H9 (cell line): ENCODE measurements around the gene C18orf63. TPM values are rescaled to one million over a fixed set of nuclear protein-coding genes. Genes with fewer than 3 reads are reported as not detected.

Experiments used
- DNase-seq: peaks from one replicate; pipeline ENCODE4 v3.0.0-alpha.2; 2017
- H2AFZ ChIP-seq: one replicate; pipeline ENCODE4 v1.6.1; 2013; ENCODE audit warnings: mild to moderate bottlenecking, low read length, control low read depth, moderate library complexity
- H2AK5ac ChIP-seq: 2 replicates; pipeline ENCODE4 v1.6.1; 2013; ENCODE audit warnings: low read length, control low read depth, mixed read lengths; ENCODE audit not compliant: insufficient read length
- H2BK120ac ChIP-seq: one replicate; pipeline ENCODE4 v1.6.1; 2013; ENCODE audit warnings: low read depth, mild to moderate bottlenecking, low read length, control low read depth, inconsistent platforms; ENCODE audit not compliant: poor library complexity, severe bottlenecking
- H2BK12ac ChIP-seq: 2 replicates; pipeline ENCODE4 v1.6.1; 2013; ENCODE audit warnings: low read length, control low read depth, mixed read lengths, low read depth; ENCODE audit not compliant: insufficient read length
- H2BK15ac ChIP-seq: 2 replicates; pipeline ENCODE4 v1.6.1; 2013; ENCODE audit warnings: low read depth, low read length, control low read depth
- H2BK20ac ChIP-seq: one replicate; pipeline ENCODE4 v1.6.1; 2013; ENCODE audit warnings: low read depth, mild to moderate bottlenecking, low read length, control low read depth, inconsistent platforms; ENCODE audit not compliant: poor library complexity, severe bottlenecking
- H2BK5ac ChIP-seq: 2 replicates; pipeline ENCODE4 v1.6.1; 2013; ENCODE audit warnings: low read length, control low read depth, mixed read lengths; ENCODE audit not compliant: insufficient read length
- H3K14ac ChIP-seq: 2 replicates; pipeline ENCODE4 v1.6.1; 2013; ENCODE audit warnings: low read length, control low read depth; ENCODE audit not compliant: insufficient read depth
- H3K18ac ChIP-seq: 2 replicates; pipeline ENCODE4 v1.6.1; 2013; ENCODE audit warnings: low read depth, mild to moderate bottlenecking, mixed read lengths, low read length, control low read depth; ENCODE audit not compliant: insufficient read length
- H3K23ac ChIP-seq: 2 replicates; pipeline ENCODE4 v1.6.1; 2013; ENCODE audit warnings: low read length, control low read depth, mixed read lengths, low read depth; ENCODE audit not compliant: insufficient read length
- H3K23me2 ChIP-seq: 2 replicates; pipeline ENCODE4 v1.6.1; 2013; ENCODE audit warnings: low read depth, mild to moderate bottlenecking, mixed read lengths, low read length, control low read depth; ENCODE audit not compliant: insufficient read length, poor library complexity, severe bottlenecking
- H3K27ac ChIP-seq: 2 replicates; pipeline ENCODE4 v1.5.1; 2013; ENCODE audit warnings: low read length, control low read depth, mixed read lengths, low read depth; ENCODE audit not compliant: insufficient read length
- H3K27me3 ChIP-seq: 2 replicates; pipeline ENCODE4 v1.6.1; 2013; ENCODE audit warnings: low read length, control low read depth, inconsistent platforms; ENCODE audit not compliant: insufficient read depth
- H3K4ac ChIP-seq: 2 replicates; pipeline ENCODE4 v1.6.1; 2013; ENCODE audit warnings: low read depth, mild to moderate bottlenecking, control low read depth, inconsistent platforms, low read length, moderate library complexity
- H3K4me1 ChIP-seq: 2 replicates; pipeline ENCODE4 v1.6.1; 2013; ENCODE audit warnings: low read length, control low read depth, inconsistent platforms; ENCODE audit not compliant: insufficient read depth
- H3K4me2 ChIP-seq: 2 replicates; pipeline ENCODE4 v1.6.1; 2013; ENCODE audit warnings: low read length, control low read depth, mixed read lengths; ENCODE audit not compliant: insufficient read length, insufficient read depth
- H3K56ac ChIP-seq: 2 replicates; pipeline ENCODE4 v1.6.1; 2013; ENCODE audit warnings: low read depth, mild to moderate bottlenecking, mixed read lengths, low read length, control low read depth; ENCODE audit not compliant: insufficient read length
- H3K79me1 ChIP-seq: 2 replicates; pipeline ENCODE4 v1.6.1; 2013; ENCODE audit warnings: low read depth, mild to moderate bottlenecking, moderate library complexity, low read length, control low read depth, inconsistent platforms; ENCODE audit not compliant: insufficient read depth, poor library complexity, severe bottlenecking
- H3K79me2 ChIP-seq: 2 replicates; pipeline ENCODE4 v1.6.1; 2013; ENCODE audit warnings: low read length, control low read depth, inconsistent platforms; ENCODE audit not compliant: insufficient read depth
- H3K9ac ChIP-seq: 2 replicates; pipeline ENCODE4 v1.6.1; 2013; ENCODE audit warnings: low read length, control low read depth, mixed read lengths; ENCODE audit not compliant: insufficient read length; ENCODE audit errors: extremely low read depth
- H3K9me3 ChIP-seq: one replicate; pipeline ENCODE4 v1.6.1; 2013; ENCODE audit warnings: low read depth, low read length, inconsistent platforms; ENCODE audit not compliant: control insufficient read depth
- H3T11ph ChIP-seq: one replicate; pipeline ENCODE4 v1.6.1; 2013; ENCODE audit warnings: mild to moderate bottlenecking, low read length, control low read depth, inconsistent platforms
- H4K20me1 ChIP-seq: one replicate; pipeline ENCODE4 v1.6.1; 2013; ENCODE audit not compliant: control insufficient read depth, insufficient read length, insufficient read depth
- H4K5ac ChIP-seq: 2 replicates; pipeline ENCODE4 v1.6.1; 2013; ENCODE audit warnings: low read depth, mild to moderate bottlenecking, mixed read lengths, low read length, control low read depth; ENCODE audit not compliant: insufficient read length
- H4K8ac ChIP-seq: replicated peaks from 2 replicates; pipeline ENCODE4 v1.6.1; 2013; ENCODE audit warnings: low read length, control low read depth, mixed read lengths, low read depth; ENCODE audit not compliant: insufficient read length
- H4K91ac ChIP-seq: 2 replicates; pipeline ENCODE4 v1.6.1; 2013; ENCODE audit warnings: low read depth, mild to moderate bottlenecking, moderate library complexity, mixed read lengths, low read length, control low read depth; ENCODE audit not compliant: insufficient read length
- H3K27ac Mint-ChIP-seq, 3 experiments: 2 replicates in 2 of 3; 3 replicates in 1 of 3; pipeline ENCODE4 v1.8.0; 2020 to 2021; ENCODE audit warnings: mixed read lengths in 3 of 3, mild to moderate bottlenecking in 1 of 3, moderate library complexity in 1 of 3
- H3K27me3 Mint-ChIP-seq: 2 replicates; pipeline ENCODE4 v1.8.0; 2021; ENCODE audit warnings: low read depth, mild to moderate bottlenecking, moderate library complexity, mixed read lengths
- H3K36me3 Mint-ChIP-seq, 3 experiments: 2 replicates in 2 of 3; 3 replicates in 1 of 3; pipeline ENCODE4 v1.8.0; 2020 to 2021; ENCODE audit warnings: low read depth in 3 of 3, mixed read lengths in 3 of 3; ENCODE audit not compliant: insufficient read depth in 1 of 3
- H3K4me1 Mint-ChIP-seq, 2 experiments: 2 replicates each; pipeline ENCODE4 v1.8.0; 2020; ENCODE audit warnings: mixed read lengths in 2 of 2
- H3K4me3 Mint-ChIP-seq, 2 experiments: 2 replicates in 1 of 2; 3 replicates in 1 of 2; pipeline ENCODE4 v1.8.0; 2020 to 2021; ENCODE audit warnings: mild to moderate bottlenecking in 2 of 2, mixed read lengths in 2 of 2, moderate library complexity in 1 of 2
- H3K9me3 Mint-ChIP-seq, 2 experiments: 2 replicates in 1 of 2; 3 replicates in 1 of 2; pipeline ENCODE4 v1.8.0; 2020; ENCODE audit warnings: mild to moderate bottlenecking in 2 of 2, mixed read lengths in 2 of 2, moderate library complexity in 1 of 2
- CTCF ChIP-seq: fragments of 200-600 bp; sonication (generic); conservative IDR thresholded peaks from 3 replicates; pipeline ENCODE4 v1.8.0; 2021; ENCODE audit warnings: antibody characterized with exemption, mild to moderate bottlenecking
- WGBS: extraction: QIAGEN DNeasy Blood & Tissue Kit; methylation state at CpG from one replicate; pipeline ENCODE4 v1.1.7; 2013; ENCODE audit warnings: missing lambda C conversion rate, low lambda C conversion rate, mixed read lengths; ENCODE audit not compliant: insufficient read length; ENCODE audit errors: extremely low coverage; 5-methylcytosine and 5-hydroxymethylcytosine counted together
- total RNA-seq: library from RNA; stranded (reverse); gene quantifications from 2 replicates; pipeline ENCODE4 v1.2.1, GENCODE V29; 2021

C18orf63 gene
- total RNA-seq, 1 experiment from 2014 or later: not detected

- Histone ChIP-seq H3T11ph (no peak overlapping the region), H2BK20ac (no peak overlapping the region), H3K9me3 (peaks cover 8% of the 10 kb centered on the region), H2BK120ac (no peak overlapping the region), H4K20me1 (no peaks in the 10 kb centered on the region), H3K14ac (no peak overlapping the region), H3K23me2 (no peaks in the 10 kb centered on the region), H3K9ac (no peak overlapping the region), H3K27me3 (no peaks in the 10 kb centered on the region), H3K23ac (no peak overlapping the region), H3K4ac (no peak overlapping the region), H3K4me2 (no peak overlapping the region), H3K4me1 (no peaks in the 10 kb centered on the region), H2AK5ac (no peak overlapping the region), H2BK12ac (no peak overlapping the region), H2BK15ac (no peak overlapping the region), H3K18ac (no peak overlapping the region), H4K5ac (no peak overlapping the region), H3K79me2 (no peaks in the 10 kb centered on the region), H3K27ac (no peak overlapping the region), H3K56ac (no peak overlapping the region), H4K8ac (no peak overlapping the region), H2AFZ (no peak overlapping the region), H4K91ac (no peak overlapping the region), H3K79me1 (no peaks in the 10 kb centered on the region), H2BK5ac (no peak overlapping the region)
- no peak overlapping the region for H3K4me3 Mint-ChIP-seq
- peaks cover 30 to 36% of the 10 kb centered on the region in 2 experiments for H3K9me3 Mint-ChIP-seq
- no CpG with 5 or more reads among the region's 17 CpGs for WGBS
- no peak for DNase-seq
- peaks cover 14 to 26% (median 15%) of the 10 kb centered on the region in 3 experiments for H3K36me3 Mint-ChIP-seq
- no peak overlapping the region for H3K27ac Mint-ChIP-seq
- peaks cover 20 to 22% of the 10 kb centered on the region in 2 experiments for H3K4me1 Mint-ChIP-seq
- H3K27me3 Mint-ChIP-seq: peaks cover 1% of the 10 kb centered on the region; the same call in 1 of the 2 replicates
- TF ChIP-seq CTCF: no peak
Measured at GRCh38 chr18:74381621-74382295, 66.1 kb downstream of the C18orf63 start.
